Ammon's horn (tissue), 1 donor: ENCODE results near the gene MALAT1.

Source experiments
- DNase-seq: peaks from one replicate; pipeline ENCODE4 v3.0.0-alpha.2; 2016; ENCODE audit warnings: low spot score

The MALAT1 gene

GRCh38 chr11:65538915-65539743 is 40.3 kb downstream of the MALAT1 start:
- no peak for DNase-seq

DNA sequence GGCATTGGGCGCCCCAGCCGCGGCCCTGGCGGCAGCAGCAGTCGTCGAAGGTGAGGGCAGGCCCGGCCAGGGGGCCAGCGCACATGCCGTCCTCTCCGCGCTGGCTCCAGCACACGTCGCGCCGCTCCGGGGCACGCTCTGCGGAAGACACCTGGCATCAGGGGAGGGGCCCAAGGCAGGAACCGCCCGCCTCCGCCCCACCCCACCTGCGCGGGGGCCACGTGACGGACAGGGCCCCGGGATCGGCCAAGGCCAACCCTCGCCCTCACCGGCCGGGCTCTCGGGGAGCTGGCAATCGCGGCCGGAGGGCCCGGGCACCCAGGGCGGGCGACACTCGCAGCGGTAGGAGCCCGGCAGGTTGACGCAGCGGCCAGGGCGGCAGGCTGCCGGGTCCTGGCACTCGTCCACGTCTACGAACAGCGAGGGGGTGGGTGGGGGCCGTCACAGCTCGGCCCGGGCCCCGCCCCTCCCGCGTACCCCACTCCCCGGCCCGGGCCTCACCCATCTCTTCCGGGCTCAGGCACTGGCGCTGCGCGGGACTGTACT is 41.0 kb downstream of the MALAT1 start:
- no peak for DNase-seq

- peak; percentile 91 for DNase-seq
Observed at GRCh38 chr11:65540290-65541092, 41.6 kb downstream of the MALAT1 start.

DNA sequence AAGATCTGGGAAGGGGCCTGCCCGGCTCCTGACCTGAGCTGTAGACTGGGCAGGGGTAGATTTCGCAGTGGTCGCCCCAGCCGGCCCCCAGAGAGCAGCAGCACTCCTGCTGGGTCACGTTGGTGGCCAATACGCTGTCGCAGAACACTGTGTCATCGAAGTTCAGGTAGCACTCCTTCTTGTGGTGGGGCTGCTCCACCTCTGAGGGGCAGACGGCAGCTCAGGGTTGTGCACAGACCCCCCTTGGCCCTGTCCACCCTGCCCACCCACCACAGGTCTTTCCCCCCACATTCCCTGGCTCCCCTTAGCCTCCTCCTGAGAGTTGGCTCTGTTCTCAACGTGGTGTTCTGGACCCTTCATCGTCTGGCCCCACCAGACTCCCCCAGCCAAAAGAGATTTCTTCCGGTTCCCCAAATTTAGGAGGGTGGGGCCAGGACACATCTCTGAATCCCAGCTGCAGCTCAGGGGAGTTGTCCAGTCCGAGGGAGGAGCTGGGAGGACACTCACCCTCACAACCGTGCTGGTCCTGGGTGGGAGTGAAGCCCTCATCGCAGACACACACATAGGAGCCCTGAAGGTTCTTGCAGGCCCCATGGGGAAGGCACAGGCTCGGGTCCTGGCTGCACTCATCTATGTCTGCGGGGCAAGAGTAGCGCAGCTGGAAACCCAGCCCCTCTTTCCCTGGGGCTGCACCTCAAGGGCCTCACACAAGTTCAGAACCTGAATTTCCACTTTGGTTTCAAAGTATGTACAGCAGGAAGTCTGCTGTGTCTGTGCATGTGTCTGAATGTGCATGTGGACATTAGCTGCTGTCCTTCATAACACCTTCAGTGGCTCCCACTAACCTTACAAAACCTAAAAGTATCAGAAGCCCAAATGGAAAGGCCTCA is 42.5 kb downstream of the MALAT1 start:
- DNase-seq: no peak

DNA sequence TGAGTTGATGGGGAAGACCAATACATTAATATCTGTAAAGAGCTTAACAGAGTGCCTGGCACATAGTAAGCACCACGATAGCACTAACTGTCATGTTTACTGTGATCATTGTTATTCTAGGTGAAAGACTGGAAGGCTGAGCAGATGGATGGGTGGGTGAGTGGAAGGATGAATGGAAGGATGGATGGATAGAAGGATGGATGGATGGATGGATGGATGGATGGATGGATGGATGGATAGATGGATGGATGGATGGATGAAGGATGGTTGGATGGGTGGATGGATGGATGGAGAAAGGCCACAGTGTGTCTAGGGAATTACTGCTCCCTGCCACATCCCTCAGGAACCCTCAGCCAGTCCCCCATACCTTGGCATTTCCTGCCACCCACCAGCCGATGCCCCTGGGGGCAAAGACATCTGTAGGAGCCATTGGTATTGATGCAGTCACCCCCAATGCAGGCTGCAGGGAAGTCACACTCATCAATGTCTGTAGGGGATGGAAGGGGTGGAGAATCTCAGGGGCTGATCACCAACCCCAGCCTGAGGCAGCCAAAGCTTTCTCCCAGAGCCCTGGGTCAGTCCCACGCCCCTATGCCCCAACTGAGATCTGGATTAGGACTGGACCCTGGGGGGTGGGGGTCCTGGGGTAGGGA is 44.0 kb downstream of the MALAT1 start:
- no peak for DNase-seq

DNA sequence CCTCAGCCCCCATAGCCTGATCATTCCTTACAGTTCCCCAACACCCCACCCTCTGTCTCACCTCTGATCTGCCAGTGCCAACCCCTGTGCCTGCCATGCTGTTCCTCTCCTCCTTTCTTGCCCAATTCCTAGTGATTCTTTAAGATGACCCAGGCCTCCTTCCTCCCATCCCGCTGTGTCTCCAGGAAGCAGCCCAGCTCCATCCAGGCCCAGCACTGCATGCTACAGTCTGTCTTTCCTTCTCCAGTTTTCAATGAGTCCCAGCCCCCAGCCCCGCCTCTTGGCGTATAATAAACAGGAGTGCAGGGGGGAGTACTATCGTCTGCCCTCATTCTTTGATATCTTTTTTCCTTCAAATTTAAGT is 47.0 kb downstream of the MALAT1 start:
- DNase-seq: no peak

DNA sequence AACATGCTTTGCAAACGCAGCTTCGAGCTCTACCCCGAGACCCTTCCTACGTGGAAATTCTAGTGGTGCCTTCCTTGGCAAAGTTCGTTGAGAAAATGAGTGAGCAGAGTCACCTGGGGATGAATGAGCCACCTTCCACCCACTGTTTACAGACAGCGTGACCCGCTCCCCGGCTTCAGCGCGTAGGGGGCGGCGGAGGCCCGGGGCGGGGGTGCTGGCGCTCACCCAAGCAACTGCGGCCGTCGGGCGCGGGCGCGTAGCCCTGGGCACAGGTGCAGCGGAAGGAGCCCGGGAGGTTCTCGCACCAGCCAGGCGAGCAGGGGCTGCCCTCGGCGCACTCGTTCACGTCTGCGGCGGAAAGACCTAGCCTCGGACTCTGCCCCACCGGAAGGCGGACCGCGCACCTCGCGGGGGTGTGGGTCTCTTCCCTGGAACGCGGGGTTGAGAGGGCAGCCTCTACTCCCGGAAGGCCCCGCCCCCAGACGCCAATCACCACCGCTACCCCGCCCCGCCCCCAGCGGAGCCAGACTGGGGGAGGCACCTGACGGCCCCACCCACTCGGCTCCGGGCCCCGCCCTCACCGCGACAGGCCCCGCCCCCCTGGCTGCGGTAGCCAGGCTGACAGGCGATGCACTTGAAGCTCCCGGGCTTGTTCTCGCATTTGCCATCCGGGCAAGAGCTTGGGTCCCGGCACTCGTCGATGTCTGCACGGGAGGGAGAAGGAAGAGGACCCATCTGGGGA is 47.5 kb downstream of the MALAT1 start:
- DNase-seq: peak; percentile 67

- DNase-seq: no peak
Observed at GRCh38 chr11:65547446-65548125, 48.7 kb downstream of the MALAT1 start.

DNA sequence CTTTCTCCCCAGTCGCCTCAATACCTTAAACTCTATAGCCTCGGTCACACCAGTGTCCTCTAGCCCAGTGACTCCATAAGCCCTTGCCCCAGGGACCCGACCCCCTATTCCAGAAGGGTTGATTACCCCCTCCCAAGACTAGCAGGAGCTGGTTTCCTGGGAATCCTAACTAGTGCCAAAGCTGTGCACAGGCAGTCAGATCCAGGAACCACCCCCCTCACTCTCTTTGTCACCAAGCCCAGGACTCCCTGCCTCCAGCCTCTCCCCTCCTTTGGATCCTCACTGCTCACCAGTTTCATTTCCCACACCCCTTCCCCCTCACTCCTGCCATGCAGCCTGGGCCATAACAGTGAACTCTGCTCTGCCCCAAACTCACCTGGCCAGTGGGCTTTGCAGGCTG is 49.5 kb downstream of the MALAT1 start:
- peak; percentile 42 for DNase-seq

DNA sequence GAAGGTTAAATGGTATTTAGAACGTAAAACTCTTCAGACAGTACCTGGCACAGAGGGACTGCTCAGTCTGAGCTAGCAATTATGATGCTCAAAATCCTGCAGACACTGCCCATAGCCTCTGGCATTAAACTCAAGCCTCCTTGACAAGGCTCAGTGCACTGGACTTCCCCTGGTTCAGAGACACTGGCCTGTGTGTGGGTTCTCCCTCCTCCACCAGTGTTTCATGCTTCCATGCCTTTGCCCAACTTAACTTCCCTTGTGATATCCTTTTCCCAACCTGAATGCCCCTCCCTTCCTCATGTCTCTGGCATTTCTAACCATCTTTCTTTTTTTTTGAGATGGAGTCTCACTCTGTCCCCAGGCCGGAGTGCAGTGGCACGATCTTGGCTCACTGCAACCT is 50.3 kb downstream of the MALAT1 start:
- DNase-seq: no peak

DNA sequence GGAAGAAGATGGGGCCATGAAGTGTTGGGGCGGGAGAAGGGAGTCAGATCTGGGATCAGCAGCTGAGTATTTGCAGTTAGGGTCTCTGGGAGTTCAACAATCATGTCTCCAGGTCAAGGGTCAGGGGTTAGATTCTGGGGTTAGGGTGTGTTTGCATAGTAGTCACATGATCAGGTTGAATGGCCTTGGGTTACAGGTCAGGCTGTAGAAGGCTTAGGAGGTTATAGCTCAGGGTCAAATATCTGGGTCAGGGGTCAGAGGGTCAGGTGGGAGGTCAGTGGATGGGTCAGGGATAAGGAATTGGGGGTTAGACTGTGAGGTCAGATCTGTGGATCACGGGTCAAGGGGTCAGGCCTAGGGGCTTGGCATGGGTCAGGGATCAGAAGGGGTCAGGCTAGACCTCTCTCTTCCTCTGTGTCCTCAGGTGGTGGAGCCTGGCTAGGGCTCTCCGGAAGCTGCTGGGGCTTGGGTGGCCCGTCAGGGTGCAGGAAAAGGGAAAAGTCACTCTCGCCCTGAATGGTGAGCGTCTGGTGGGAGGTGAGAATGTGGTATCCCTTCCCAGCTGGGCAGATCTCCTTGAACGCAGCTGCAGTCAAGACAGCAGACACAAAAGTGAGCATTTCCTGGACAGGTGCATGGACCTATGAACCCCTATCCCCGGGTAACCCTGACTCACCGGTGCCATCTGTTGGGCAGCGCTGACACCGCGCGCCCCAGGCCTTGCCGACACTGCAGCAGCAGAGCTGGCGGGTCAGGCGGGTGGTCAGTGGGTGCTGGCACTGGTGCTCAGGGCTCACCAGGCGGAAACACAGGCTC is 52.9 kb downstream of the MALAT1 start:
- peak; percentile 37 for DNase-seq

DNA sequence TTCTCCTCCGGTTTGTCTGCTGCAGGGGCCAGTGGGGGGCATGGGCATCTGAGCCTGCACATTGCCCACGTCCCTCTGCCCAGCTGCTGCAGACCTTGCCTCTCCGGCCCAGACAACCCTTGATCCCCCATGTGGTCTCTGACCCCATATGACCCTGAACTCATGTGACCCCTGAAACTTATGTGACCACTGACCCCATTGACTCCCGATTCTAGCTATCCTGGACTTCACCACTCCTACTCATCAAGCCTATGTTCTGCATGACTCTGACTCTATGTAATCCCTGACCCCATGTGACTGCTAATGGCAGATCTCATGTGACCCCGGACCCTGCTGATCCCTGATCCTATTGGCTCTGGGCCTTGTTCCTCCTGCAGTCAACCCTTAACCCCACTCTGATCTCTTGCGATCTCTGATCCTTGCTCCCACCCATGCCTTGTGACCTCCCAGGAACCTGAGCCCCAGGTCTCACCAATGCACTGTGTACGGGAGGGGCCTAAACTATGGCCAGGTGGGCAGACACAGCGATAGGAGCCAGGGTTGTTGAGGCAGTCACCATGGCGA is 53.6 kb downstream of the MALAT1 start:
- DNase-seq: no peak

- DNase-seq: no peak
Observed at GRCh38 chr11:65553301-65554001, 54.6 kb downstream of the MALAT1 start.

DNA sequence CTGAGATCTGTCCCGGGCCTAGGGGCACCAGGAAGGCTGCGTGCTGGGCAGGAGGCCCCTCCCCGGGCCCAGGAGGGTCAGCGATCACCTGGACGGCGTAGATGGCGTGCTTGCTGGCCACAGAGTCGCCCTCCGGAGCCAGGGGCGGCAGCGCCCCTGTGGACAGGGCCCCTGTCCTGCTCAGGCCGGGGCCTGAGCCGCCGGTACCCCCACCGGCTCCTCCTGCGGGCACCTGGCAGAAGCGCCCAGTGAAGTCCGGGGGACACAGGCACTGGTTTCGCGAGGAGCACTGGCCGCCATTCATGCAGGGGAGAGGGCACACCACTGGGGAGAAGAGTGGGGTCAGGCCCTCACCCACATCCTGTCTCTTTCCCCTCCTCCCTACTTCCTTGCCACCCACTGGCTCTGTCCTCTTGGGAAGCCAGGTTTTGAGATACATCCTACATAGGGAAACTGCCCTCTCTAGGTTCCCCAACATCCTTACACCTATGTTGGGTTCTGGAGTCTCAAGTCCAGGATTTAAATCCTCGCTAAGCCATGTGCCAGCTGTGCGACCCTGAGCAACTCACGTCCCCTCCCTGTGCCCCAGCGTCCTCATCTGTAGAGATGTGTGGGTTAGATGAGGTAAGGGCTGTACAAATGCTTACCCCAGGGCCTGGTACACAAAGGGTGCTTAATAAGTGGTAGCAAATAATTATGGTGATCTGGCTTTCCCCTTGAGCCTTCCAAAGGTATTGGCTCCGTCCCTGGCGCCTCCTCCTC is 55.4 kb downstream of the MALAT1 start:
- DNase-seq: no peak

GRCh38 chr11:65554842-65555430 is 56.1 kb downstream of the MALAT1 start:
- DNase-seq: no peak

GRCh38 chr11:65555693-65556231 is 56.9 kb downstream of the MALAT1 start:
- no peak for DNase-seq
